Medulla oblongata (tissue), 1 donor: ENCODE results near the gene NDUFB2.
"Not testable (repeated sequence)": the region's sequence is repeated elsewhere in the genome, so short reads cannot be mapped to it uniquely, and the experiment has no call there.

ENCODE experiments used
- DNase-seq: peaks from one replicate; pipeline ENCODE4 v3.0.0-alpha.2; 2015; ENCODE audit errors: extremely low spot score

The NDUFB2 gene

GRCh38 chr7:140672382-140673062 is 24.0 kb upstream of the NDUFB2 start, which contains the start of gene ADCK2:
TSS of gene ADCK2 (plus strand) at chr7:140672945. CDS start at chr7:140673331, 386 bp downstream.
- DNase-seq = peak; percentile 61

- DNase-seq = peak; percentile 37
Observed at GRCh38 chr7:140673063-140673773, 23.3 kb upstream of the NDUFB2 start.

GRCh38 chr7:140673774-140674155 is 22.7 kb upstream of the NDUFB2 start:
- no peak for DNase-seq

- no peak for DNase-seq
Observed at GRCh38 chr7:140674356-140674800, 22.1 kb upstream of the NDUFB2 start.

GRCh38 chr7:140674899-140675701 is 21.4 kb upstream of the NDUFB2 start:
- DNase-seq = peak; percentile 91

- no peak for DNase-seq
Observed at GRCh38 chr7:140675726-140676125, 20.8 kb upstream of the NDUFB2 start.

GRCh38 chr7:140676306-140676705 is 20.2 kb upstream of the NDUFB2 start:
- DNase-seq = peak; percentile 74

GRCh38 chr7:140676956-140677355 is 19.6 kb upstream of the NDUFB2 start:
- DNase-seq = not testable (repeated sequence)

GRCh38 chr7:140677496-140677895 is 19.0 kb upstream of the NDUFB2 start:
- DNase-seq = no peak

- no peak for DNase-seq
Observed at GRCh38 chr7:140678081-140678815, 18.3 kb upstream of the NDUFB2 start.

- DNase-seq = no peak
Observed at GRCh38 chr7:140678816-140679130, 17.7 kb upstream of the NDUFB2 start.

GRCh38 chr7:140679186-140679585 is 17.3 kb upstream of the NDUFB2 start:
- no peak for DNase-seq

- DNase-seq = no peak
Observed at GRCh38 chr7:140680886-140681285, 15.6 kb upstream of the NDUFB2 start.

- no peak for DNase-seq
Observed at GRCh38 chr7:140681766-140682165, 14.7 kb upstream of the NDUFB2 start.

GRCh38 chr7:140683657-140684056 is 12.9 kb upstream of the NDUFB2 start:
- peak; percentile 63 for DNase-seq

GRCh38 chr7:140684066-140684950 is 12.2 kb upstream of the NDUFB2 start:
- no peak for DNase-seq

- no peak for DNase-seq
Observed at GRCh38 chr7:140685407-140686087, 11.0 kb upstream of the NDUFB2 start.

GRCh38 chr7:140686921-140687320 is 9.6 kb upstream of the NDUFB2 start:
- no peak for DNase-seq

- no peak for DNase-seq
Observed at GRCh38 chr7:140688341-140688740, 8.2 kb upstream of the NDUFB2 start.
